Mammary microvascular endothelial cell (primary cell): ENCODE data around the gene CYP1A1. TPM values are rescaled to one million over a fixed set of nuclear protein-coding genes. Genes with fewer than 3 reads are reported as not detected.

Experiments
- total RNA-seq: library from RNA; depleted of rRNA; stranded (reverse); fragments of >200 nt; gene quantifications from 2 replicates; pipeline ENCODE4 v1.2.3, GENCODE V29; 2015

Gene CYP1A1, protein sequence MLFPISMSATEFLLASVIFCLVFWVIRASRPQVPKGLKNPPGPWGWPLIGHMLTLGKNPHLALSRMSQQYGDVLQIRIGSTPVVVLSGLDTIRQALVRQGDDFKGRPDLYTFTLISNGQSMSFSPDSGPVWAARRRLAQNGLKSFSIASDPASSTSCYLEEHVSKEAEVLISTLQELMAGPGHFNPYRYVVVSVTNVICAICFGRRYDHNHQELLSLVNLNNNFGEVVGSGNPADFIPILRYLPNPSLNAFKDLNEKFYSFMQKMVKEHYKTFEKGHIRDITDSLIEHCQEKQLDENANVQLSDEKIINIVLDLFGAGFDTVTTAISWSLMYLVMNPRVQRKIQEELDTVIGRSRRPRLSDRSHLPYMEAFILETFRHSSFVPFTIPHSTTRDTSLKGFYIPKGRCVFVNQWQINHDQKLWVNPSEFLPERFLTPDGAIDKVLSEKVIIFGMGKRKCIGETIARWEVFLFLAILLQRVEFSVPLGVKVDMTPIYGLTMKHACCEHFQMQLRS
- 30.3 and 34.7 TPM in 2 replicates for total RNA-seq

DNA sequence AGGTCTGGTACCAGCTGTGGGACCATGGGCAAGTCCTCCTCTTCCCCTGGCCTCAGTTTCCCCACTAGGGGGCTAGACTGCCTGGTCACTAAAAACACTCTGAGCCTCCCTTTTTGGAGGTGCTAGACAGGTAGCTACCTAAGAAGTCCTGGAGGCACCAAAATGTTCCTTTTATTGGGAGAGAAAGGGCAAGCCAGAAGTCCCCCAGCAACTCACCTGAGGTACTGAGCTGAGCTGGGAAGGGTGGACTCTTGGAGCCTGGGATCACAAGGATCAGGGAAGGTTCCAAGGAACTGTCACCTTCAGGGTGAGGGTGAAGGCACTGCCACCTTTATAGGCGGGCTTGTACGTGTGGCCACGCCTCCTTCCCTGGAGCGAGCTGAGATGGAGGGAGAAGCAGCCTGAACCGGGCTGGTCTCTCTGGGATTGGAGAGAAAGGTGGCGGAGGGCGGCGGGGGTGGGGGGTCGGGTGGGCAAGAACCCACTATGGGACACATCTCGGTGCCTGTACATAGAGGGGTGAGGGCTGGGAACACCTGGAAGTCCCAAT, at the start of gene CYP1A1:
TSS of gene CYP1A1 (minus strand) at position 304 of the 550 bp plus-strand sequence. CDS start 2,431 bp downstream, outside the sequence.

DNA sequence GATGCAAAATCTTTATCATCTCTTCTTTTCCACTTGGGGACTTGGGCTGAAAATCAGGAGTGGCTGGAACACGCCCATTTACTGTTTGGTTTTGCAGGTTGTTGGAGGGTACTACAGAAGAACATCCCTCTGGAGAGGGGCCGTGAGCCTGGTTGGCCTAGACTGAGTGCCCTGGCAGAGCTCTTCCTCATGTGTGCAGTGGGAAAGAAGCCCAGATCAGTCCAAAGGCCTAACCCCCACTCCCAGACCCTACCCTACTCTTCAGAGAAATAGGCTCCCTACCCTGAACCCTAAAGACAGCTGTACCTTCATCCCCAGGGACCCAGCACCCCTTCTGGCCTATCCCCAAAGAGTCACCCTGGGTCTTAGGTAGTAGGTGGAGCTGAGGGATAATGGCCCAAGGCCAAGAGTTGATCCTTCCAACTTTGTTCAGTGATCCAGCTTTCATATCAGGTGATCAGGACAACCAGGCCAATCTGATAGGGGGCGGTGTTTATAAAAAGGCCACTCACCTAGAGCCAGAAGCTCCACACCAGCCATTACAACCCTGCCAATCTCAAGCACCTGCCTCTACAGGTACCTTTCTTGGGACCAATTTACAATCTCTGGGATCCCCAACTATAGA, 23.1 kb upstream of the CYP1A1 start, which contains the start of gene CYP1A2:
TSS of gene CYP1A2 (plus strand) at position 524 of the 625 bp plus-strand sequence. CDS start 894 bp downstream, outside the sequence.

DNA sequence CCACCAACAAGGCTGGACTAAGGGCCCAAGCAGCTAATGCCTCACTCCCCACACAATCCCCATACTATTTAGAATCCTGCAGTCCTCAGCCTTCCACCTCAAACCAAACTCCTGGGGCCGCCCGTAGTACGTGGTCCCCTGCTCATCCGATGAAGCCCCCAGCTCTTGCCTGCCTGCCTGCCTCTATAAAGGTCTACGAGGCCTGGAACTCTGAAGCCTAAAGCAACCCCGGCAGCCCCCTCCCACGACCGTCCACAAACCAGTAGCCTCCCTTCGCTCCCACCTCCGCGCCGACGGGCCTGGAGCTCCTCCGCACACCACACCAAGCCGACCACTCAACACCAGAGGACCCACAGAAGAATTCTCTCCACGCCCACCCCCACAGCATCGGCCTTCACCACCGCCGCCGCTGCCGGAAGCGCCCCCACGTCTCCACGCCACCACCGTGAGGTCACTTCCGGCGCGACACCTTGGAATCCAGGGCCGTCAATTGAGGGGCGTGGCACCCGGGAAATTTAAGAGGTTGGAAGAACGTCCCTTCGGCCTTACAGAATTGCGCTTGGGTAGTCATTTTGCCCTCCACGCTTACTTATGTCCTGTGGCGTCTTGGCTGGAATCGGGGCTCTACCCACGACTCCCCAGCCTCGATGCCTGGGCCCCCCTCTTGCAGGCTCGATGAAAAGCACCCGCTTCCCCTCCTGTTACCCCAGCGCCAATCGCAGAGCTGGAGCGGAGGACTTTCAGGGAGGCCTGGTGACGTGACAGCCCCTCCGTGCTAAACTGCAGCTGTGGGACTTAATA, 29.5 kb downstream of the CYP1A1 start, which contains the start of gene EDC3:
TSS of gene EDC3 (minus strand) at position 428 of the 801 bp plus-strand sequence. CDS start 20,900 bp downstream, outside the sequence.

Other genes starting within 250 kb of the CYP1A1 start
- gene ARID3B, start 184.3 kb downstream of the CYP1A1 start, total RNA-seq: 2.2 and 2.7 TPM in 2 replicates
- gene CLK3, start 109.7 kb downstream of the CYP1A1 start, total RNA-seq: 63.9 and 64.1 TPM in 2 replicates
- 15.8 and 16.1 TPM in 2 replicates for gene EDC3, start 29.5 kb downstream of the CYP1A1 start, total RNA-seq
- gene CYP1A2, start 23.3 kb upstream of the CYP1A1 start, total RNA-seq: not detected in 2 replicates
- gene CSK, start 56.6 kb upstream of the CYP1A1 start, total RNA-seq: 30.0 and 30.9 TPM in 2 replicates
- not detected in 2 replicates for gene LMAN1L, start 87.3 kb upstream of the CYP1A1 start, total RNA-seq
- not detected in 2 replicates for gene CPLX3, start 101.1 kb upstream of the CYP1A1 start, total RNA-seq
- 33.4 and 36.1 TPM in 2 replicates for gene ULK3, start 117.6 kb upstream of the CYP1A1 start, total RNA-seq
- gene SCAMP2, start 147.8 kb upstream of the CYP1A1 start, total RNA-seq: 71.6 and 77.7 TPM in 2 replicates
- gene MPI, start 164.5 kb upstream of the CYP1A1 start, total RNA-seq: 35.4 and 42.9 TPM in 2 replicates
- gene FAM219B, start 181.3 kb upstream of the CYP1A1 start, total RNA-seq: 21.5 and 21.8 TPM in 2 replicates
- gene COX5A, start 212.5 kb upstream of the CYP1A1 start, total RNA-seq: 199 and 206 TPM in 2 replicates
- 24.3 and 27.0 TPM in 2 replicates for gene RPP25, start 231.2 kb upstream of the CYP1A1 start, total RNA-seq